ENCODE data around the gene VIT. TPM values are rescaled to one million over a fixed set of nuclear protein-coding genes. Genes with fewer than 3 reads are reported as not detected.

Gene VIT
- total and polyA plus RNA-seq, 2 experiments from 2014 or later = not detected

DNA sequence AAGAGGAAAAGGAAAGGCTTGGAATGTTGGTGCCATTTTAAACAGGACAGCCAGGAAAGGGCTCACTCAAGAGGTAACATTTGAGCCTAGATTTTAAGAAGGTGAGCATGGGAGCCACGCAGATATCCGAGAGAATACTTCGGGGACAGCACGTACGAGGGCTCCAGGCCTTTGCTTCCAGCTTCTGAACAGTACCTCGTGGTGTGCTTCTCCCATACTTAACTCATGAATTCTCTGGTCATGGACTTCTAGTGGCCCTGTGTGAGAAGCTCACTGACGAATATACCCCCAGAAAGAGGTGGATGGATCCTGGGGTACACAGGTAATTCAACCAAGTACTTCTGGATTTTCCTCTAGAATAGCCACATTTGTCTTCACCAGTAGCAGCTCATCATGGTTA is 2.7 kb upstream of the VIT start:
- no peaks in the 10 kb centered on the region for H3K27me3 ChIP-seq (ENCODE audit: insufficient read depth)
- TF ChIP-seq EZH2phosphoT487 (IDR thresholded peaks at IDR 0.05; ENCODE audit: unreplicated experiment) (no peak), ETS1 (IDR thresholded peaks at IDR 0.05) (no peak), CREB1 (CRISPR knock-in tag; IDR thresholded peaks at IDR 0.05; ENCODE audit: low read depth) (no peak), EZH2 (IDR thresholded peaks at IDR 0.05; ENCODE audit: low read depth, unreplicated experiment) (no peak), ZNF331 (CRISPR knock-in tag; IDR thresholded peaks at IDR 0.05; ENCODE audit: low read depth) (no peak), POLR2AphosphoS5 (IDR thresholded peaks at IDR 0.05; ENCODE audit: low read depth) (no peak), ZNF114 (CRISPR knock-in tag; IDR thresholded peaks at IDR 0.05) (no peak), JUNB (IDR thresholded peaks at IDR 0.05; ENCODE audit: unreplicated experiment) (no peak), REST (IDR thresholded peaks at IDR 0.05; ENCODE audit: unreplicated experiment) (no peak), NANOG (IDR thresholded peaks at IDR 0.05; ENCODE audit: borderline replicate concordance) (no peak), STAT1 (IDR thresholded peaks at IDR 0.05; ENCODE audit: unreplicated experiment) (no peak)
- TF ChIP-seq, protein P1, sequence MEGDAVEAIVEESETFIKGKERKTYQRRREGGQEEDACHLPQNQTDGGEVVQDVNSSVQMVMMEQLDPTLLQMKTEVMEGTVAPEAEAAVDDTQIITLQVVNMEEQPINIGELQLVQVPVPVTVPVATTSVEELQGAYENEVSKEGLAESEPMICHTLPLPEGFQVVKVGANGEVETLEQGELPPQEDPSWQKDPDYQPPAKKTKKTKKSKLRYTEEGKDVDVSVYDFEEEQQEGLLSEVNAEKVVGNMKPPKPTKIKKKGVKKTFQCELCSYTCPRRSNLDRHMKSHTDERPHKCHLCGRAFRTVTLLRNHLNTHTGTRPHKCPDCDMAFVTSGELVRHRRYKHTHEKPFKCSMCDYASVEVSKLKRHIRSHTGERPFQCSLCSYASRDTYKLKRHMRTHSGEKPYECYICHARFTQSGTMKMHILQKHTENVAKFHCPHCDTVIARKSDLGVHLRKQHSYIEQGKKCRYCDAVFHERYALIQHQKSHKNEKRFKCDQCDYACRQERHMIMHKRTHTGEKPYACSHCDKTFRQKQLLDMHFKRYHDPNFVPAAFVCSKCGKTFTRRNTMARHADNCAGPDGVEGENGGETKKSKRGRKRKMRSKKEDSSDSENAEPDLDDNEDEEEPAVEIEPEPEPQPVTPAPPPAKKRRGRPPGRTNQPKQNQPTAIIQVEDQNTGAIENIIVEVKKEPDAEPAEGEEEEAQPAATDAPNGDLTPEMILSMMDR (conservative IDR thresholded peaks at IDR 0.05; ENCODE audit: low read depth in 2 of 2) = no peak
- TF ChIP-seq, protein P2, sequence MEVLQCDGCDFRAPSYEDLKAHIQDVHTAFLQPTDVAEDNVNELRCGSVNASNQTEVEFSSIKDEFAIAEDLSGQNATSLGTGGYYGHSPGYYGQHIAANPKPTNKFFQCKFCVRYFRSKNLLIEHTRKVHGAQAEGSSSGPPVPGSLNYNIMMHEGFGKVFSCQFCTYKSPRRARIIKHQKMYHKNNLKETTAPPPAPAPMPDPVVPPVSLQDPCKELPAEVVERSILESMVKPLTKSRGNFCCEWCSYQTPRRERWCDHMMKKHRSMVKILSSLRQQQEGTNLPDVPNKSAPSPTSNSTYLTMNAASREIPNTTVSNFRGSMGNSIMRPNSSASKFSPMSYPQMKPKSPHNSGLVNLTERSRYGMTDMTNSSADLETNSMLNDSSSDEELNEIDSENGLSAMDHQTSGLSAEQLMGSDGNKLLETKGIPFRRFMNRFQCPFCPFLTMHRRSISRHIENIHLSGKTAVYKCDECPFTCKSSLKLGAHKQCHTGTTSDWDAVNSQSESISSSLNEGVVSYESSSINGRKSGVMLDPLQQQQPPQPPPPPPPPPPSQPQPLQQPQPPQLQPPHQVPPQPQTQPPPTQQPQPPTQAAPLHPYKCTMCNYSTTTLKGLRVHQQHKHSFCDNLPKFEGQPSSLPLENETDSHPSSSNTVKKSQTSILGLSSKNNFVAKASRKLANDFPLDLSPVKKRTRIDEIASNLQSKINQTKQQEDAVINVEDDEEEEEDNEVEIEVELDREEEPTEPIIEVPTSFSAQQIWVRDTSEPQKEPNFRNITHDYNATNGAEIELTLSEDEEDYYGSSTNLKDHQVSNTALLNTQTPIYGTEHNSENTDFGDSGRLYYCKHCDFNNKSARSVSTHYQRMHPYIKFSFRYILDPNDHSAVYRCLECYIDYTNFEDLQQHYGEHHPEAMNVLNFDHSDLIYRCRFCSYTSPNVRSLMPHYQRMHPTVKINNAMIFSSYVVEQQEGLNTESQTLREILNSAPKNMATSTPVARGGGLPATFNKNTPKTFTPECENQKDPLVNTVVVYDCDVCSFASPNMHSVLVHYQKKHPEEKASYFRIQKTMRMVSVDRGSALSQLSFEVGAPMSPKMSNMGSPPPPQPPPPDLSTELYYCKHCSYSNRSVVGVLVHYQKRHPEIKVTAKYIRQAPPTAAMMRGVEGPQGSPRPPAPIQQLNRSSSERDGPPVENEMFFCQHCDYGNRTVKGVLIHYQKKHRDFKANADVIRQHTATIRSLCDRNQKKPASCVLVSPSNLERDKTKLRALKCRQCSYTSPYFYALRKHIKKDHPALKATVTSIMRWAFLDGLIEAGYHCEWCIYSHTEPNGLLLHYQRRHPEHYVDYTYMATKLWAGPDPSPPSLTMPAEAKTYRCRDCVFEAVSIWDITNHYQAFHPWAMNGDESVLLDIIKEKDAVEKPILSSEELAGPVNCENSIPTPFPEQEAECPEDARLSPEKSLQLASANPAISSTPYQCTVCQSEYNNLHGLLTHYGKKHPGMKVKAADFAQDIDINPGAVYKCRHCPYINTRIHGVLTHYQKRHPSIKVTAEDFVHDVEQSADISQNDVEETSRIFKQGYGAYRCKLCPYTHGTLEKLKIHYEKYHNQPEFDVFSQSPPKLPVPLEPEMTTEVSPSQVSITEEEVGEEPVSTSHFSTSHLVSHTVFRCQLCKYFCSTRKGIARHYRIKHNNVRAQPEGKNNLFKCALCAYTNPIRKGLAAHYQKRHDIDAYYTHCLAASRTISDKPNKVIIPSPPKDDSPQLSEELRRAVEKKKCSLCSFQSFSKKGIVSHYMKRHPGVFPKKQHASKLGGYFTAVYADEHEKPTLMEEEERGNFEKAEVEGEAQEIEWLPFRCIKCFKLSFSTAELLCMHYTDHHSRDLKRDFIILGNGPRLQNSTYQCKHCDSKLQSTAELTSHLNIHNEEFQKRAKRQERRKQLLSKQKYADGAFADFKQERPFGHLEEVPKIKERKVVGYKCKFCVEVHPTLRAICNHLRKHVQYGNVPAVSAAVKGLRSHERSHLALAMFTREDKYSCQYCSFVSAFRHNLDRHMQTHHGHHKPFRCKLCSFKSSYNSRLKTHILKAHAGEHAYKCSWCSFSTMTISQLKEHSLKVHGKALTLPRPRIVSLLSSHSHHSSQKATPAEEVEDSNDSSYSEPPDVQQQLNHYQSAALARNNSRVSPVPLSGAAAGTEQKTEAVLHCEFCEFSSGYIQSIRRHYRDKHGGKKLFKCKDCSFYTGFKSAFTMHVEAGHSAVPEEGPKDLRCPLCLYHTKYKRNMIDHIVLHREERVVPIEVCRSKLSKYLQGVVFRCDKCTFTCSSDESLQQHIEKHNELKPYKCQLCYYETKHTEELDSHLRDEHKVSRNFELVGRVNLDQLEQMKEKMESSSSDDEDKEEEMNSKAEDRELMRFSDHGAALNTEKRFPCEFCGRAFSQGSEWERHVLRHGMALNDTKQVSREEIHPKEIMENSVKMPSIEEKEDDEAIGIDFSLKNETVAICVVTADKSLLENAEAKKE (CRISPR knock-in tag; IDR thresholded peaks at IDR 0.05) = no peak
- Mint-ChIP-seq H3K36me3 (ENCODE audit: low read depth) (peaks cover 2% of the 10 kb centered on the region; the same call in 1 of the 3 replicates), H3K27ac (no peak overlapping the region), H3K27me3 (ENCODE audit: insufficient read depth, low read depth, poor library complexity) (no peaks in the 10 kb centered on the region), H3K4me1 (peaks cover 8% of the 10 kb centered on the region), H3K9me3 (peaks cover 6% of the 10 kb centered on the region; the same call in 1 of the 3 replicates), H3K4me3 (no peak overlapping the region)
- ATAC-seq (no peak), DNase-seq (ENCODE audit: low spot score) (no peak)
- peaks cover 4% of the 10 kb centered on the region; the same call in 1 of the 2 replicates for H3K9me2 ChIP-seq (ENCODE audit: insufficient read depth)
- H3K36me3 ChIP-seq (ENCODE audit: insufficient read depth) = no peaks in the 10 kb centered on the region
- H3F3A ChIP-seq (replicated peaks; ENCODE audit: low read depth) = no peaks in the 10 kb centered on the region
- no peaks in the 10 kb centered on the region for H3K4me1 ChIP-seq (ENCODE audit: insufficient read depth)
- H3K79me2 ChIP-seq (replicated peaks; ENCODE audit: insufficient read depth) = no peaks in the 10 kb centered on the region
- H3K4me3 ChIP-seq = no peak overlapping the region
- H2AFZ ChIP-seq = peak overlapping the region; percentile 67; the same call in 1 of the 2 replicates
- H3K27ac ChIP-seq (ENCODE audit: low read depth) = no peak overlapping the region
- no peak overlapping the region for H3K4me2 ChIP-seq
- H4K20me1 ChIP-seq (replicated peaks; ENCODE audit: insufficient read depth) = no peaks in the 10 kb centered on the region

Data from GM23338 (cell line).